IPS DF 4.7 (cell line): ENCODE data around the gene S1PR5.
"Not testable (repeated sequence)": the region's sequence is repeated elsewhere in the genome, so short reads cannot be mapped to it uniquely, and the experiment has no call there.

Experiments
- DNase-seq: peaks from one replicate; pipeline ENCODE4 v3.0.0-alpha.2; 2013; ENCODE audit warnings: low spot score; ENCODE audit errors: extremely low read depth

Gene S1PR5

GRCh38 chr19:10517361-10517759 is at the start of gene S1PR5:
Gene S1PR5 (minus strand): TSS chr19:10517447. CDS start chr19:10515011, 2,436 bp downstream.
- no peak for DNase-seq

GRCh38 chr19:10566658-10567410 is 49.6 kb upstream of the S1PR5 start:
- DNase-seq: no peak

- DNase-seq: no peak
Measured at GRCh38 chr19:10566408-10566657, 49.1 kb upstream of the S1PR5 start.

- DNase-seq: no peak
Measured at GRCh38 chr19:10565567-10566407, 48.5 kb upstream of the S1PR5 start, which contains the start of gene KRI1. Gene KRI1 (minus strand): TSS chr19:10566010. CDS start chr19:10565999, 11 bp downstream.

GRCh38 chr19:10565028-10565566 is 47.9 kb upstream of the S1PR5 start:
- no peak for DNase-seq

- DNase-seq: no peak
Measured at GRCh38 chr19:10562609-10563008, 45.4 kb upstream of the S1PR5 start.

- DNase-seq: no peak
Measured at GRCh38 chr19:10560154-10560553, 42.9 kb upstream of the S1PR5 start.

- DNase-seq: no peak
Measured at GRCh38 chr19:10557603-10558197, 40.5 kb upstream of the S1PR5 start.

- DNase-seq: no peak
Measured at GRCh38 chr19:10555610-10555973, 38.3 kb upstream of the S1PR5 start.

GRCh38 chr19:10554760-10555609 is 37.7 kb upstream of the S1PR5 start:
- DNase-seq: no peak

GRCh38 chr19:10553943-10554381 is 36.7 kb upstream of the S1PR5 start:
- DNase-seq: no peak

- no peak for DNase-seq
Measured at GRCh38 chr19:10553087-10553667, 35.9 kb upstream of the S1PR5 start.

GRCh38 chr19:10552510-10553053 is 35.3 kb upstream of the S1PR5 start:
- no peak for DNase-seq

- no peak for DNase-seq
Measured at GRCh38 chr19:10551698-10552301, 34.6 kb upstream of the S1PR5 start.

GRCh38 chr19:10551006-10551405 is 33.8 kb upstream of the S1PR5 start:
- DNase-seq: not testable (repeated sequence)

GRCh38 chr19:10550336-10550735 is 33.1 kb upstream of the S1PR5 start:
- DNase-seq: no peak

- no peak for DNase-seq
Measured at GRCh38 chr19:10549733-10550132, 32.5 kb upstream of the S1PR5 start.

- no peak for DNase-seq
Measured at GRCh38 chr19:10548746-10549276, 31.6 kb upstream of the S1PR5 start.

- DNase-seq: no peak
Measured at GRCh38 chr19:10546817-10547216, 29.6 kb upstream of the S1PR5 start.

GRCh38 chr19:10544753-10545251 is 27.6 kb upstream of the S1PR5 start:
- no peak for DNase-seq
